Tibial artery (tissue), 4 donors: ENCODE measurements around the gene ADAT2.
A peak's percentile ranks its signal among the peaks of the same experiment; 100 is the strongest.

ENCODE experiments used
- DNase-seq, 2 donors: peaks; one replicate each; pipeline ENCODE4 v3.0.0-alpha.2; 2019
- H3K27ac ChIP-seq, 2 donors: fragments of 200-600 bp; sonication (generic) in 1 of 2; 1 replicate in 1 of 2; 2 replicates in 1 of 2; pipeline ENCODE4 v1.5.1; 2018 to 2019; ENCODE audit warnings: mild to moderate bottlenecking in 1 of 2
- H3K27me3 ChIP-seq, 2 donors: fragments of 200-600 bp; sonication (generic) in 1 of 2; one replicate each; pipeline versions ENCODE4 v1.5.1 to v1.6.0; 2016 to 2019
- H3K36me3 ChIP-seq, 3 donors: fragments of 200-600 bp; sonication (generic) in 2 of 3; one replicate each; pipeline ENCODE4 v1.5.1; 2016 to 2019; ENCODE audit warnings: mild to moderate bottlenecking in 2 of 3
- H3K4me1 ChIP-seq, 4 donors: fragments of 200-600 bp; sonication (generic) in 2 of 4; 1 replicate in 3 of 4; 2 replicates in 1 of 4; pipeline ENCODE4 v1.5.1; 2016 to 2019
- H3K4me3 ChIP-seq, 2 donors: fragments of 200-600 bp; sonication (generic) in 1 of 2; 1 replicate in 1 of 2; 2 replicates in 1 of 2; pipeline ENCODE4 v1.5.1; 2018 to 2019; ENCODE audit warnings: mild to moderate bottlenecking in 2 of 2
- H3K9me3 ChIP-seq, 3 donors: fragments of 200-600 bp; sonication (generic) in 1 of 3; one replicate each; pipeline ENCODE4 v1.5.1; 2016 to 2019
- intact Hi-C: fragments of 100-400 bp; cut with DNase I; formaldehyde crosslinking; loops from one replicate; pipeline ENCODE4 v1.15.0; 2023; ENCODE audit warnings: low total_unique reads
- TF ChIP-seq, protein P1 (sequence below), 2 experiments: fragments of 200-600 bp in 1 of 2; fragments of 450-650 bp in 1 of 2; IDR thresholded peaks; one replicate each; pipeline ENCODE4 v1.5.1; 2017 to 2019; ENCODE audit warnings: antibody characterized with exemption in 2 of 2, mild to moderate bottlenecking in 1 of 2, moderate library complexity in 1 of 2

Gene ADAT2

DNA sequence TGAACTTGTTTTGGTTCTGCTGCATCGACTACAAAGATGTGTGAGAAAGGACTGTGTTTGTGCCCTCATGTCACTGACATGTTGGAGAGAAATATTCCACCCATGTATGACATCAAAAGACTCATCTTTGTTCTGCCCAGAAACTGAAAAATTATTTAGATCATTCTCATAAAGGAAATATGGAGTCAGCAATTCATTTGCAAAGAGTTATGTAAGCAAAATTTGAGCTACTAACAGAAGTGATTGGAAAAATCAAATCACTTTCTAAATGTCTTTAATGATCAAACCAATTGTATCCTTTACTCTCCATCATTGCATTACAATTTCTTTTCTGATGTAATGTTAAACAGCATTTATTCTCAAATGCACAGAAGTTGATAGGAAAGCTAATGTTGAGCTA lies 19.3 kb downstream of the ADAT2 start:
- Histone ChIP-seq H3K4me1 (peaks cover 0 to 4% (median 0%) of the 10 kb centered on the region in 4 donors), H3K27ac (no peak overlapping the region), H3K9me3 (no peaks in the 10 kb centered on the region), H3K27me3 (no peaks in the 10 kb centered on the region), H3K36me3 (peaks cover 0 to 1% (median 0%) of the 10 kb centered on the region in 3 donors), H3K4me3 (no peak overlapping the region)
- TF ChIP-seq, protein P1, sequence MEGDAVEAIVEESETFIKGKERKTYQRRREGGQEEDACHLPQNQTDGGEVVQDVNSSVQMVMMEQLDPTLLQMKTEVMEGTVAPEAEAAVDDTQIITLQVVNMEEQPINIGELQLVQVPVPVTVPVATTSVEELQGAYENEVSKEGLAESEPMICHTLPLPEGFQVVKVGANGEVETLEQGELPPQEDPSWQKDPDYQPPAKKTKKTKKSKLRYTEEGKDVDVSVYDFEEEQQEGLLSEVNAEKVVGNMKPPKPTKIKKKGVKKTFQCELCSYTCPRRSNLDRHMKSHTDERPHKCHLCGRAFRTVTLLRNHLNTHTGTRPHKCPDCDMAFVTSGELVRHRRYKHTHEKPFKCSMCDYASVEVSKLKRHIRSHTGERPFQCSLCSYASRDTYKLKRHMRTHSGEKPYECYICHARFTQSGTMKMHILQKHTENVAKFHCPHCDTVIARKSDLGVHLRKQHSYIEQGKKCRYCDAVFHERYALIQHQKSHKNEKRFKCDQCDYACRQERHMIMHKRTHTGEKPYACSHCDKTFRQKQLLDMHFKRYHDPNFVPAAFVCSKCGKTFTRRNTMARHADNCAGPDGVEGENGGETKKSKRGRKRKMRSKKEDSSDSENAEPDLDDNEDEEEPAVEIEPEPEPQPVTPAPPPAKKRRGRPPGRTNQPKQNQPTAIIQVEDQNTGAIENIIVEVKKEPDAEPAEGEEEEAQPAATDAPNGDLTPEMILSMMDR (IDR thresholded peaks at IDR 0.05): no peak
- intact Hi-C loops: no loop called here
- DNase-seq: no peak

DNA sequence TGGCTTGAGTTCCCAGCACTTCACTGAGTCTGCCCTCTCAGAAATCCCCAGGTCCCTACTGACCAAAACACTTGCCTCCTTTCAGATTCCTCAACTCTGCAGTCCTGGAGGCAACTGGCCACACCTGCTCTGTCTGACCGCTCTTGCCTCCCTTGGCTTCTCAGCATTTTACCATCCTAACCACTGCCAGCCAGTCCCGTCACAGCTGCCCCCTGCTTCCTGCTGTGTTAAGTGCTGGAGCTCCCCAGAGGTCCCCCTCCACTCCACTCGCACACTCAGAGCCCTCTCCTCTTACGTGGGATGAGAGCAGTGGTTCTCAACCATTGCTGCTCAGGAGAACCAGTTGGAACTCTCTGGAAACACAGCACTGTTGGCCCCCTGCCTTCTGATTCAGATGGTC lies 20.5 kb downstream of the ADAT2 start:
- Histone ChIP-seq H3K9me3 (no peaks in the 10 kb centered on the region), H3K4me1 (peaks cover 0 to 10% (median 0%) of the 10 kb centered on the region in 4 donors), H3K27me3 (no peaks in the 10 kb centered on the region), H3K36me3 (no peaks in the 10 kb centered on the region), H3K27ac (no peak overlapping the region), H3K4me3 (no peak overlapping the region)
- TF ChIP-seq, protein P1 (IDR thresholded peaks at IDR 0.05): no peak
- intact Hi-C loops: loop anchor here (5.0 kb wide), 1 partner anchor 868 kb away; no protein-coding TSS in a partner anchor
- no peak for DNase-seq

DNA sequence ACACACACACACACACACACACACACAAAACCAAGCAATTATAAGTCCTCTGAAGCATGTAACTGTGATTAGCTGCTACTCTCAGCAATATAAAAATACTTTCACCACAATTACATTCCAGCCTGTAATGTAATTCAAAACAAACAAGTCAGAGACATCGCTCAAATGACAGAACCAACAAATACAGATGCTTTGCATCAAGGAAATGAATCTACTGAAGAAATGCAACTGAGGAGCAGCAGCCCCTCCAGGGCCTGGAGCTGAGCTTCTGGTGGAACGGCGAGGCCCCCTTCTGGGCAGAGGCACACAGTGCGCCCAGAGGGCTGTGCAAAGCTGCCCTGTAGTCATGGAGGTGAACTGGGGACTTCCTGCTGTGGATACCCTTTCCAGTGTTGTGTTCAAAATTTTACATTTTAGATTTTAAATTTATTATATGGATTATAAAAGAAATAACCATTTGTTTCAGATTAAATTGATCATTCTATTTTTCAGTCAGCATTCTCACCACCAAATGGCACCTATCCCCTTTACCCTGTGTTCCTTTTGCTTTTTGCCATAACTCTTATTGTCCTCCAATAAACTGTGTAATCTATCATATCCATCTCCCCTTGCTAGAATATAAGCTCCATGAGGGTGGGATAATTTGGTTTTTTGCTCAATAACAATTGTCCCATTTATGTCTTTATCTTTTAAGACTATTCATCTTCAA lies 23.2 kb downstream of the ADAT2 start:
- H3K36me3 ChIP-seq: no peaks in the 10 kb centered on the region

DNA sequence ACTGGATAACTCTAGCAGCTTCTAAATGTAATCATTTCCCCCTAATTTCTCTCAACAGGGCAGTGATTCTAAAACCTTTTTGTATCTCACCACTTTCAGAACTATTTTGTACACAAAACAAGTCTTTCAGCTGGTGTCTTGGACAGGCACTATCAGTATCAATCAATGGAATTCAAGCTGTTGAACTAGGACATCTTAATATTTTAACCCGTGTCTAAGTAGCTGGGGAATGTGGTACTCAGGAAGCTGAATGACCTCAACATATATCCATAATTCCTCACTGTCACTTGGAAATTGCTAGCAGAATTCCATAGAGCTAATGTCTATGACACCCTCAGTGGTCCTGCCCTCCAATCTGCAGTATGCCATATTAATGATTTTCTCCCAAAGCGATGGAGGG lies 24.5 kb downstream of the ADAT2 start:
- intact Hi-C loops: loop anchor here (5.0 kb wide), 1 partner anchor 864 kb away; no protein-coding TSS in a partner anchor
- DNase-seq: no peak
- TF ChIP-seq, protein P1 (IDR thresholded peaks at IDR 0.05): no peak
- H3K9me3 ChIP-seq: no peaks in the 10 kb centered on the region
- no peaks in the 10 kb centered on the region for H3K36me3 ChIP-seq
- no peak overlapping the region for H3K4me3 ChIP-seq
- no peaks in the 10 kb centered on the region for H3K27me3 ChIP-seq
- peaks cover 0 to 10% (median 0%) of the 10 kb centered on the region in 4 donors for H3K4me1 ChIP-seq
- H3K27ac ChIP-seq: no peak overlapping the region

More for the DNA sequence above, 23.2 kb downstream of the ADAT2 start:
- Histone ChIP-seq H3K27me3 (no peaks in the 10 kb centered on the region), H3K27ac (no peak overlapping the region), H3K4me1 (peaks cover 0 to 10% (median 0%) of the 10 kb centered on the region in 4 donors), H3K4me3 (no peak overlapping the region), H3K9me3 (no peaks in the 10 kb centered on the region)
- intact Hi-C loops: loop anchor here (5.0 kb wide), 1 partner anchor 865 kb away; no protein-coding TSS in a partner anchor
- TF ChIP-seq, protein P1 (IDR thresholded peaks at IDR 0.05): peak; percentile 88 to 97
- peak; percentile 65 to 82 for DNase-seq

DNA sequence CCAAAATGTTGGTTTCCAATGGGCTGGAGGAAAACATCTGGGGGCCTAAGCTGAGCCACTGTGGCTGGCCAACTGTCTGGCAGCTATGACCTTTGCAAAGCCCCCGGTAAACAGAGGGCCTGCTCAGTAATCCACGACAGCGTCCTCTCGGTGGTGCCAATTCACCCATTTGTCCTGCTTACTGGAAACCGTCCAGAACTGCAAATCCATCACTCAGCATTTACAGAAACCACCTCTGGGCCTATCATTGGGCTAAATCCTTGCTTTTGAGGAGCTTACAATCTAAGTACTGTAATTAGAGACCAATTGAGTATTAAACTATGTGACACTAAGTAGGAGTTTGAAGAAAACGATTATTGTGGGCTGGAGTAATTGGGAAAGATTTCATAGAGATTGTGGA lies 31.0 kb downstream of the ADAT2 start:
- Histone ChIP-seq H3K4me1 (no peaks in the 10 kb centered on the region), H3K27ac (no peak overlapping the region), H3K36me3 (no peaks in the 10 kb centered on the region), H3K9me3 (no peaks in the 10 kb centered on the region), H3K4me3 (no peak overlapping the region), H3K27me3 (no peaks in the 10 kb centered on the region)
- intact Hi-C loops: no loop called here
- DNase-seq: no peak
- TF ChIP-seq, protein P1 (IDR thresholded peaks at IDR 0.05): no peak
